HG03025 (cell line): ENCODE results near the gene RNPS1.

Source experiments
- ATAC-seq: cut with Tn5 transposase; IDR thresholded peaks from one replicate; pipeline ENCODE4 v1.9.1; 2021; ENCODE audit warnings: mild to moderate bottlenecking, moderate library complexity; ENCODE audit not compliant: unreplicated experiment, low FRiP score

The RNPS1 gene, protein sequence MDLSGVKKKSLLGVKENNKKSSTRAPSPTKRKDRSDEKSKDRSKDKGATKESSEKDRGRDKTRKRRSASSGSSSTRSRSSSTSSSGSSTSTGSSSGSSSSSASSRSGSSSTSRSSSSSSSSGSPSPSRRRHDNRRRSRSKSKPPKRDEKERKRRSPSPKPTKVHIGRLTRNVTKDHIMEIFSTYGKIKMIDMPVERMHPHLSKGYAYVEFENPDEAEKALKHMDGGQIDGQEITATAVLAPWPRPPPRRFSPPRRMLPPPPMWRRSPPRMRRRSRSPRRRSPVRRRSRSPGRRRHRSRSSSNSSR

DNA sequence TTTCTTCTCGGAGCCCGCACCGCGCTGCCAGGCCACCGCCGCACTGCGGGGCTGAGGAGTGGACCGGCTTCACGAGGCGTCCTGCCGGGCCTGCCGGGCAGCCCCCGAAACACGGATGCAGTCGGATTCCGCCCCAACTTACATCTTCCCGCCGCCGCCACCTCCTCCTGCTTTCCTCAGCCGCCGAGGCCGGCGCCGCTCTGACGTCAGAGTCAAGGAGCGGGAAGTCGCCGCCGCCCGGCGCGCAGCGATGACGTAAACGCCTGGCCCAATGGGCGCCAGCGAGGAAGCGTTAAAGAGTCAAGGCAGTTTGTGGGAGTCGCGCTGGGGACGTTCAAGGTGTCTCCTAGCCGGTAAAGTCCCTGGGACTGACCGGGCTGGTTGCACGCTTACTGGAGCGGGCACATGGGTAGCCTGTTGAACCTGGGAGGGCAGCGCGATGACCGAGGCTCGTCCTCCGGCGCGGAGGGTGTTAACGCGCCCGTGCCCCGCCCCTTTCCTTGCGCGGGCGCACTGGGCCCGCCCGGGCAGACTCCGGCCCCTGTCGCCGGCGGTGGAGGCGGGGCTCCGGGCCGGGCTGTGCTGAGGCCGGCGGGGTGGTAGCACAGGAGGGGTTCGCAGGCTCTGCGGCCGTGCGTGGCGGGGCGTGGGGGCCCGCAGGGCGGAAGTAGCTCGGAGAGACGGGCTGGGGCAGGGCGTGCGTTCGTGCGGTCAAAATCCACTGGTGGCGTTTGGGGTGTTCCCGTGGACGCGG is at the start of gene RNPS1:
TSS of gene RNPS1 (minus strand) at position 214 of the 754 bp plus-strand sequence. CDS start 3,483 bp downstream, outside the sequence.
- peak; percentile 73 for ATAC-seq

DNA sequence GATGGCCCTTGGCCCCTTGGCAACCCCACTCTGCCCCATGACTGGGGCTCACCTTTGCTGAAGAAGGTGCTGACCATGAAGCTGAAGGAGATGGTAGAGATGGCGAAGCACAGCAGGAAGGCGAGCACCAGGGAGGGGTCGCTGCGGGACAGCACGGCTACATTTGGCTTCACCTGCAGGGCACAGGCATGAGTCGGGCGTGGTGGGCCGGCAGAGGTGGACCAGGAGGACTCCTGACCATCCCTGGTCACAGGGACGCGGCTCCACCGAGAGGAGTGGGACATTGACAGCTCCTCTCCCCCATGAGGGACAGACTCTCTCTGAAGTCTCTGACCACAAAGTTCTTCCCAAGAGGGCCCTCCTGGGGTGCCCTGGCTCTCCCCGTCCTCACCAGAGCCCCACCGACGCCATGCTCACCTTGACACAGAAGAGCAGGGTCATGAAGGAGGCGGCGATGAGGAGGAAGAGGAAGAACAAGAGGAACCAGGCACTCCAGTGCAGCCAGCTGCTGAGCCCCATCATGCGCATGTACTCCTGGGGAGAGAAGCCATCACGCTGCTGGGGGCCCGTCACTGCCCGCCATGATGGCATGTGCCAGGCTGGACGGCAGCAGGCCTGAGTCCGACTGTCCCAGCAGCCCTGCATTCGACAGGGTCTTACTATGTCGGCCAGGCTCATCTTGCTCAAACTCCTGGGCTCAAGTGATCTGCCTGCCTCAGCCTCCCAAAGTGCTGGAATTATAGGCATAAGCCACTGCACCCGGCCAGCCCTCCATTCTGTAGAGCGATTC is 49.5 kb upstream of the RNPS1 start:
- no peak for ATAC-seq

DNA sequence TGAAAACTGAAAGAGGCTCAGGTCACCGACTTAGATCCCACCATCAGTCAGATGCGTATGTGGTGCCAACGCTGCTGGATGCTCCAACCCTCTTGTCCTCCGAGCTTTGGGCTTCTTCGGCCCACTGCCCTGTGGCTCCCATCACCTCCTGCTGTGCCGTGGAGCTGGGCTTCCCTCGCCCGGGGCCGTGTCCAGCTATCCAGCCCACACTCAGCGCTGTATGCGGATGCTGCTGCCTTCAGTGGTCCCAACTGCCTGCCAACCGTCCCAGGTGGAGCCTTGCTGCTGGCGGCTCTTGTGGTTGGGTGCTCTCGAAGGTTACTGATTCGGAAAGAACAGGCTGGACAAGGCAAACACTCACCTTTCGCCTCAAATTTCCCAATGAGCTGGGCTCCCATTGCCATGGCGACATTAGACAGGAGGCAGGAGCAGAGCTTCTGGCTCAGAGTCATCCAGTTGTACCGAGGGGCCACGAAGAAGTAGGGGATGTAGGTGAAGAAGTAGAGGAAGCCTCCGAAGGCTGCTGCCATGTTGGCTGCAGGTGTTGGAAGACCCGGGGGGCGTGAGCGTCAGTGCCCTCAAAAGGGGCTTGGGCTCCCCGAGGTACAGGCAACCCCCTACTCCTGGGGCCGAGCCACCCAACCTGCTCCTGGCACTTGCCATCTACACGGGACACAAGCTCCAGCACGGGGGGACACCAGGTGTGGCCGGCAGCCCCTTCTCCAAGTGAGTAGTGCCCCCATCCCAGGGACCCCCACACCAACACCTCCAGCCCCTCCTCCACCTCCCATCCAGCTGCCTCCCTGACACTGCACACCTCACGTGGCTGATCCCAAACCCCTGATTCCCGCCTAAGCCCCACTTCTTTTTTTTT is 40.4 kb upstream of the RNPS1 start:
- ATAC-seq = no peak

DNA sequence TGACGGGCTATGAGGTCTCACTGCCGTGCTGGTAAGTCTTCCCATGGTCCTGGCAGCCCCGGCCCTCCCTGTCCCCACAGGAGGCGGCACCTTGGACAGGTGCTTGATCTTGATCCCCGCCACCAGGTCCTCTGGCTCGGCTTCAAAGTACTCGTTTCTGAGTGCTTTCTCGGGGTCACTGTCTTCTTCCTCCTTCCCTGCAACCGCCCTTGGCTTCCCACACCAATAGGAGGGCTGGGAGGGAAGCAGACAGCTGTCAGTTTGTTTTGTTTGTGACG is 31.9 kb upstream of the RNPS1 start:
- no peak for ATAC-seq

DNA sequence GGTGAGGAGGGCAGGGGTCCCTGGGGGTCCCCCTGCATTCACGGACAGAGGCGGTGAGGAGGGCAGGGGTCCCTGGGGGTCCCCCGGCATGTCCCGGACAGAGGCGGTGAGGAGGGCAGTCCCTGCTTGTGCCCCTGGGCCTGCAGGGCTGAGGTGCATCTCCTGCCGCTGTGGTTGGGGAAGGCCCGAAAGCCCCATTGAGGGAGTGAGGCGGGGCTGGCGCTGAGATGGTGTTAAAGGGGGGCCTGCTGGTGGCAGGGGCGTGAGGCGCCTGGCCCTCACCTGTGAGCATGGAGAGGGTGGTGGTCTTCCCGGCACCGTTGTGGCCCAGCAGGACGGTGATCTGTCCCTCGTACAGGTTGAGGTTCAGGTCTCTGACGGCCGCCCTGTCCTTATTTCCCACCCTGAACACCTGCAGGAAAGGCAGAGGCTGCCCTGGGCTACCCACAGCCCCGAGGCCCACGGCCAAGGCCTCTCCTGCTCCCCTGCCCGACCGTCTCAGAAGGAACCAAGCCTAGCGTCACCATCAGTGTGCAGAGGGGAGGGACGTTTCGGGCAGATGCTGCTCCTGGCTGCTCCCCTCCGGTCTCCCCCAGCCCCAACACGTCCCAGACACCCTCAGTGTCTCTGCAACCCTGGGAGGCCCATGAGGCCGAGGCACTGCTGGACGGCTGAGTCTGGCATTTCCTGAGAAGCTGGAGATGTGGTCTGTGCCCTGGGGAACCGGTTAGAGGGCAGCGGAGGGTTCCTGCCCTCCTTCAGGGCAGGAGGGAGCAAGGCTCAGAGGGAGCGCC is 31.4 kb upstream of the RNPS1 start:
- no peak for ATAC-seq

DNA sequence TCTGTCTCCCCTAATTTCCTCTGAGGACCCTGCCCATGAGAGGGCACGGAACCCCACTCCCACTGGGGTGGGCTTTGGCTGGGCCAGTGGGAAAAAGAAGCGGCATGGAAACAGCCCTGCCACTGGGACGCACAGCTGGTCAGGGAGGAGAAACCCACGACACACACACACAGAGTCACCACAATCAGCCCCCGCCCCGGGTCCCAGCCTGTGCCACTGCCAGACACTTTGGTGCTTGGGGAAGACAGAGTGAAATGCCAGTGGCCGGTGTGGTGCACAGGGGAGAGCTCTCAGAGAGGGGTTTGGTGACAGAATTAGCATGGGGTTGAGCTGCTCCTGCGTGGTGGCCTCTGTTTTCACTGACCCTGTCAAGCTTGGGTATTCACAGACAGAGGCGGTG is 30.7 kb upstream of the RNPS1 start:
- ATAC-seq = no peak

DNA sequence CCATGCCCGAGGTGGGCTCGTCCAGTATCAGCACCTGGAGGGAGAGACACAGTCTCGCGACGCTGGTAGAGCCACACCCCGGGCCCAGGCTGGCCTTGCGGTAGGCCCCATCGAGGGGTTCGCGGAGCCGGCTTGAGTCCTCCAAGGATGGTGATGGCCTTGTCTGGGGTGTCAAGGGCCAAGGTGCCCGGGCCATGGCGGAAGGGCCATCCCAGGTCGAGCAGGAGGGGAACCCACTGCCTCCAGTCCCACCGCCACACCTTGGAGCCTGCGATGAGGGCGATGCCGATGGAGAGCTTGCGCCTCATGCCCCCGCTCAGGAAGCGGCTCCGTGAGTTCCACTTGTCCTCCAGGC is 29.6 kb upstream of the RNPS1 start:
- ATAC-seq = no peak

DNA sequence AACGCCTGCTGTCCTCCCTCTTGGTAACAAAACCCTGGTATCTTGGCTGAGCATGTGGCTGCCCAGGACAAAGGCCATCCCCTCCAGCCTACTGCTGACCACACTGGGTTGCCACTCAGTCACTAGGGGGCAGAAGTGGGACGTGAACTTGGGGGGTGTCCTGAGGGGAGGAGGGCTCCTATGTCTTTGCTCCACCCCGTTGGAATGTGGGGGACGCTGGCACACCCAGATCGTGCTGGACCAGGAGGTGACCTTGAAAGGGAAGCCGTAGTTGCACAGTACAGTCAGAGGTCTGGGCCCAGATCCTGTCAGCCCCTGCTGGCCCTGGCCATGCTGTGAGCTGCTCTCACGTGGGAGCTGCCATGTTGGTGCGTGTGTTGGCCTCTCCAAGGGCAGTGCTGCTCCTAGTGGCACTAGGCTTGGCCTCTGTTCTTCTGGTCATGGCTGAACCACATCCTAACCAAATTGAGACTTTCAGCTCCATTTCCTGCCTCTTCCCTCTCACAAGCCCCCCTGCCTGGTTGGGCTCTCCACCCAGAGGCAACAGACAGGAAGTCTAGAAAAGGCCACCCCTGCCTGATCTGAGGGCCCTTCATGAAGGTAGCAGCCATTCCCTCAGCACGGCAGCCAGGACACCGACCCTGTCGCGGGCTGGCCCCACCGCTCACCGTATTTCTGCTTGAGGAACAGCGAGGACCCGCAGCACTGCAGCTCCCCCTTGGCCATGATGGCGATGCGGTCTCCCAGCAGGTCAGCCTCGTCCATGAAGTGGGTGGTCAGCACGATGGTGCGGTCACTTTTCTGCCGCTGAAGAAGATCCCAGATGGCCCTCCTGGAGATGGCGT is 29.0 kb upstream of the RNPS1 start:
- no peak for ATAC-seq

DNA sequence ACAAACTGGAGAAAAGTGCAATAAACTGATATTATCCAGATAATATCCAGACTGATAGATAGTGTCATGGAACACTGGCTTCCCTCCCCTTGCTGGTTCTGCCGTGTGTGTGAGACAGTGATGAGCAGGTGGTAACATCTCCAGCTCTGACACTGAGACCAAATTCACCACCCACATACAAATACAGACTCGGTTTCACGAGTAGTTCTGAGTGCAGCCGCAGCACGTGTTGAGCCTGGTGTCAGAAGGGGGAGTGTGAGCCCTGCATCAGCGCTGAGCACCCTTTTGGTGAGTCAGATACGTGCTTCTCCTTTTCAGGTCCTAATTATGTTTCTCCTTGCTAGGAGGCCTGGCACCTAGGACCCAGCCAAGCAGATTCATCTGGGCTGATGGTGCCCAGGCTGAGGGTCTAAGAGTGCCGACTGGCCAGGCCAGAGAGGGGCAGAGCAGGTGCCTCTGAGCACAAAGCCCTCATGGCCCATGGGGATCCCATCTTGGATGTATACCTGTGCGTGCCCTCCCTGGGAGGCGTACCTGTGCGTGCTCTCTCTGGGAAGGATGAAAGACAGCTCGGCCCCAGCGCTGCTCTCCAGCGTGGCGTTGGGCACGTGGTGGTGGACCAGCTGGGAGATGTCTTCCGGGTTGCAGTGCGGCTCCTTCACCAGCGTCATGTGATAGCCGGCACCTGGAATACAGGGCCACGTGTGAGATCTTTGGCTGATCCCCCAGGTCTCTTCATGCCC is 27.3 kb upstream of the RNPS1 start:
- no peak for ATAC-seq

DNA sequence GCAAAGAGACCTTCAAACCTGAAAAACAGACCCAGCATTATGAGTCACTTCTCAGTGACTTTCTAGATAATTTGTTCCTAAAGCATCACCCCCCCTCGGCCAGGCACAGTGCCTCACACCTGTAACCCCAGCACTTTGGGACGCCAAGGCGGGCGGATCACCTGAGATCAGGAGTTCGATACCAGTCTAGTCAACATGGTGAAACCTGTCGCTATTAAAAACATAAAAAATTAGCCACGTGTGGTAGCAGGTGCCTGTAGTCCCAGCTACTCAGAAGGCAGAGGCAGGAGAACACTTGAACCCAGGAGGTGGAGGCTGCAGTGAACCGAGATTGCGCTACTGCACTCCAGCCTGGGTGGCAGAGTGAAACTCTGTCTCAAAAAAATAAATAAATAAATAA is 24.3 kb upstream of the RNPS1 start:
- no peak for ATAC-seq

DNA sequence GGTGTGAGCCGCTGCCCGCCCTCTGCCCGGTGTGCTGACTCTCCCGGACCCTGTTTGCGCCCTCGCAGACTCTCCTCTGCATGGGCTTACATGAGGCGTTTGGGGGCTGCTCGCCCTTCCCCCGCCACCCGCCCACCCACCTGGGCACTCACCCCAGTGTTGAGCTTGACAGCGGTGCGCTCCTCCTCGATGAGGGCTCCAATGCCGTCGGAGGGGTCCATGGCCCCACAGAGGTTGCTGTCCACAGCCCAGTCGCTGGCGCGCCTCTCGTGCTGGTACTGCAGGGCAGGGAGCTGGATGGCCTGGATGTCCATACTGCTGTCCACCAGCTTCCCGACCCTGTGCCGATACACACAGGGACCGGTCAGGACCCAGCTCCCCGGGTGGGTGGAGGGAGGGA is 21.4 kb upstream of the RNPS1 start:
- no peak for ATAC-seq

DNA sequence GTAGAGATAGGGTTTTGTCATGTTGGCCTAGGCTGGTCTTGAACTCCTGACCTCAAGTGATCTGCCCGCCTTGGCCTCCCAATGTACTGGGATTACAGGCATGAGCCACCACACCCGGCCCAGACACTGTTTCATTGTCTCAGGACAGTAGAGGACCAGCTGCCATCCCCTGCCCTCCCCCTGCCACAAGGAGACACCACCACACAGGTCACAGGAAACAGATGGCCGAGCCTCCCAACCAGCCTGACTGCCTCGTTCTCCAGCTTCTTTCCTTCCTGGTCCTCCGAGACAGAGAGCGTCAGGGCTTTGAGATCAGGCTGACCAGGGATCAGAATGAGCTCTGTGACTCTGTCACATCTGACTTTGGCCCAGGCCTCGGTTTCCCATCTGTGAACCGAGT is 20.8 kb upstream of the RNPS1 start:
- ATAC-seq = no peak

DNA sequence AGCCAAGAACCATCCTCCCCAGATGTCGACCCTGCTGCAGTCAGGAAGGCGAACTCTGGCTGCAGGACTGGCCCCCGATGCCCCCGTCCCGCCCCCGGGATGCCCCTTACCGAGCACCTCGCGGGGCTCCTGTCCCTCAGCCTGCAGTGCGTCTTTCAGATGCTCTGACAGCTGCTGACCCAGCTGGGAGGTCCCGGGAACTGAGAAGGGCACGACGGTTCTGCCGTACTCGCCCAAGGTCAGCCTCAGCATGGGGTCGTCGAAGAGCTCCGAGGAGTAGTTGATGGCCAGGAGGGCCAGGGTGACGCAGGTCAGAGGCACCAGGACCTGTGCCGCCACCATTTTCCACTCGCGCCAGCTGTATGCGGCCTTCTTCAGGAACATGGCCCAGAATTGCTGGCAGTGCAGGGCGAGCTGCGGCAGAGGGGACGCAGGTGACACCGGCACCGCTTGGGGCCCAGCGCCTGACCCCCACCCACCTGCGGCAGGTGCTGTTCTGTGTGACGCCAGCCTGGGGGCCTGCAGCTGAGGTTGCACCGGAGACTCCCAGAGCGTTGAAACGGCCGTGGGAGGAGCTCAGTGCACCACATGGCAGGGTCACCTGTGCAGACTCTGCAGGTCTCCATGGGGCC is 20.1 kb upstream of the RNPS1 start:
- ATAC-seq = no peak

DNA sequence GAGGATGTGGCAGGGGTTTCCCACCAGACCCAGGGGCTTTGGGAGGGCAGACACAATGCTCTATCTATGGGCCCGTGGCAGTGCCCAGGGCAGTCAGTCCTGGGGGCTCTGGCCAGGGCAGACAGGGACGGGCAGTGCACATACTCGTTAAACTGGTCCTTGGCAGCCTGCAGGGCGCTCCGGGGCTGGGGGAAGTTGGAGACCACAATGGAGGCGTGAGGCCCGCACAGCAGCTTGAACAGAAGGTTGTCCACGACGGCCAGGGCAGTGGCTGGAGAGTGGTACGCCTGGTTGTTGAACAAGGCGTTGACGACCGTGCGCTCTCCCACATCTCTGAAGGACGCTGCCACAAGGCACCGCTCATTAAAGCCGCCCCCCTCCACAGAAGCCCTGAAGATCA is 18.6 kb upstream of the RNPS1 start:
- ATAC-seq = no peak

DNA sequence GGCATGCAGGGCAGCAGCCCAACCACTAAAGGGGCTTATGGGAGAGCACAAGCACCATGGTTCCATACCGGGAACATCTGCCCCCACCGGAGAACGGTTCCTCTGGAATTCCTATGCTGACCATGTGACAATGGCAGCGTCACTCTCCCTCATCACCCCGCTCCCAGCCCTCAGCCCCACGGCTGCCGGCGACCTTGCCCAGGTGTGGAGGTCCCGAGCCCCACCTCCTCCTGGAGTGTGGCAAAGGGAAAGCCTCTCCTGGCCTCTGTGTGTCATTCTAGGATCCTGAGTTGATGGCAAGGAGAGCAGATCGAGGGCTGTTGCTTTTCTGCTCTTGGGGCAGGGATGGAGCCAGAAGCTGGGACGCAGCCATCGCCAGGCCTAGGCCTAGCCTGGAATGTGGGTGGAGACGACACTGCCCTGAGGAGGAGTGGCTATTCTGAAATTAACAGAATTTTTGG is 17.8 kb upstream of the RNPS1 start:
- ATAC-seq = no peak

DNA sequence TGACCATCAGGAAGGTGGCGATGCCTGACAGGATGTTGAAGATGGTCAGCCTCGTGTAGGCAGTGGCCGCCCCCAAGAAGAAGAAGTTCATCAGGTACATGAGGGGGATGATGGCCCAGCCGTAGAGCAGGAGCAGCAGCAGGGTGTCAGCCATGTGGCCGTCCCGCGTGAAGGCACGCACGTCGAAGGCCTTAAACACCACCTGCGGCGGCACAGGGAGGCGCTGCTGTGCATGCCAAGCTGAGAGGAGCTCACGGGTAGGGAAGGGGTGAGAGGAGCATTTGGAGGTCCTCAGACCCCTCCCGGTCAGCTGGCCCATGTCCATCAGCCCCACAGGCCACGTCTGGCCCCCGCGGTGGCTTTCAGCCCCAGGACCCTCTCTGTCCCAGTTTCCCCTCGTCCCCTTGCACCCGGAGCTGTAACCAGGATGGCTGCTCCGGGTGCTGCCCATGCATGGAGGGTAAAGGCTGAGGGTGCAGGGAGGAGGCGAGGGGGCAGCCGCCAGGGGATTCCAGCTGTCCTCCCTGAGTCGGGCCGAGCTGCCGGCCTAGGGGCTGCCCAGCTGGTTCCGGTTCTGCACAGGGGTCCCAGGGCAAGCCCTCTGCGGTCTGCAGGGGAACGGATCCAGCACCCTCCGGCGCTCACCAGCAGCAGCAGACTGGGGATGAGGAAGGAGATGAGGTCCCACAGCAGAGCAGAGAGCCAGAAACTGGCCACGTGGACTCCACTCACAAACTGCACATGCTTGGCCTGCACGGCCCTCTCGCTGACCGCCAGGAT is 17.1 kb upstream of the RNPS1 start:
- no peak for ATAC-seq
